Ovary (tissue), 3 donors: ENCODE data around the gene SIRT4.
"Not testable (repeated sequence)": the region's sequence is repeated elsewhere in the genome, so short reads cannot be mapped to it uniquely, and the experiment has no call there.

ENCODE experiments used
- POLR2A ChIP-seq: fragments of 450-650 bp; IDR thresholded peaks from one replicate; pipeline ENCODE4 v1.6.1; 2017; ENCODE audit warnings: antibody characterized with exemption, mild to moderate bottlenecking, moderate library complexity
- TF ChIP-seq, protein P1 (sequence below), 3 donors: fragments of 450-650 bp in 2 of 3; fragments of 200-600 bp in 1 of 3; IDR thresholded peaks; one replicate each; pipeline versions ENCODE4 v1.5.1 to v1.8.0; 2016 to 2022; ENCODE audit warnings: antibody characterized with exemption in 3 of 3, mild to moderate bottlenecking in 1 of 3
- donor health status: DM: no; HTN: no; CAD: no.

DNA sequence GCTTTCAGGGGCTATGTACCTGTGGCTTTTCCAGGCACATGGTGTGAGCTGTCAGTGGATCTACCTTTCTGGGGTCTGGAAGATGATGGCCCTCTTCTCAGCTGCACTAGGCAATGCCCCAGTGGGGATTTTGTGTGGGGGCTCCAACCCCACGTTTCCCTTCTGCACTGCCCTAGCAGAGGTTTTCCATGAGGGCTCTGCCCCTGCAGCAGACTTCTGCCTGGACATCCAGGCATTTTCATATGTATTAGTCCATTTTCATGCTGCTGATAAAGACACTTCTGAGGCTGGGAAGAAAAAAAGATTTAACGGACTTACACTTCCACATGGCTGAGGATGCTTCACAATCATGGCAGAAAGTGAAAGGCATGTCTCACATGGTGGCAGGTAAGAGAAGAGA is 34.3 kb downstream of the SIRT4 start:
- TF ChIP-seq, protein P1, sequence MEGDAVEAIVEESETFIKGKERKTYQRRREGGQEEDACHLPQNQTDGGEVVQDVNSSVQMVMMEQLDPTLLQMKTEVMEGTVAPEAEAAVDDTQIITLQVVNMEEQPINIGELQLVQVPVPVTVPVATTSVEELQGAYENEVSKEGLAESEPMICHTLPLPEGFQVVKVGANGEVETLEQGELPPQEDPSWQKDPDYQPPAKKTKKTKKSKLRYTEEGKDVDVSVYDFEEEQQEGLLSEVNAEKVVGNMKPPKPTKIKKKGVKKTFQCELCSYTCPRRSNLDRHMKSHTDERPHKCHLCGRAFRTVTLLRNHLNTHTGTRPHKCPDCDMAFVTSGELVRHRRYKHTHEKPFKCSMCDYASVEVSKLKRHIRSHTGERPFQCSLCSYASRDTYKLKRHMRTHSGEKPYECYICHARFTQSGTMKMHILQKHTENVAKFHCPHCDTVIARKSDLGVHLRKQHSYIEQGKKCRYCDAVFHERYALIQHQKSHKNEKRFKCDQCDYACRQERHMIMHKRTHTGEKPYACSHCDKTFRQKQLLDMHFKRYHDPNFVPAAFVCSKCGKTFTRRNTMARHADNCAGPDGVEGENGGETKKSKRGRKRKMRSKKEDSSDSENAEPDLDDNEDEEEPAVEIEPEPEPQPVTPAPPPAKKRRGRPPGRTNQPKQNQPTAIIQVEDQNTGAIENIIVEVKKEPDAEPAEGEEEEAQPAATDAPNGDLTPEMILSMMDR (IDR thresholded peaks at IDR 0.05) = not testable (repeated sequence)
- TF ChIP-seq POLR2A = not testable (repeated sequence)
